Liver (tissue), 9 donors: ENCODE results near the gene SPOP. TPM values are rescaled to one million over a fixed set of nuclear protein-coding genes. Genes with fewer than 3 reads are reported as not detected.
A peak's percentile ranks its signal among the peaks of the same experiment; 100 is the strongest.

Experiments
- DNase-seq: peaks from one replicate; pipeline ENCODE4 v3.0.0-alpha.2; 2017; ENCODE audit warnings: low spot score
- H3K27ac ChIP-seq, 2 donors: one replicate each; pipeline ENCODE4 v1.7.0; 2013; ENCODE audit warnings: inconsistent platforms in 2 of 2, low read length in 2 of 2, control low read depth in 1 of 2, low read depth in 1 of 2, mild to moderate bottlenecking in 1 of 2
- H3K27me3 ChIP-seq, 4 donors: one replicate each; pipeline versions ENCODE4 v1.6.1 to v1.7.0; 2013; ENCODE audit warnings: low read length in 3 of 4, inconsistent platforms in 1 of 4, mild to moderate bottlenecking in 1 of 4, moderate library complexity in 1 of 4; ENCODE audit not compliant: control insufficient read depth in 4 of 4, insufficient read depth in 4 of 4
- H3K36me3 ChIP-seq, 4 donors: one replicate each; pipeline versions ENCODE4 v1.6.1 to v1.7.0; 2013; ENCODE audit warnings: low read length in 3 of 4, mild to moderate bottlenecking in 3 of 4, low read depth in 1 of 4, moderate library complexity in 1 of 4; ENCODE audit not compliant: control insufficient read depth in 4 of 4, insufficient read depth in 3 of 4
- H3K4me1 ChIP-seq, 4 donors: one replicate each; pipeline versions ENCODE4 v1.6.1 to v1.7.0; 2013; ENCODE audit warnings: low read length in 3 of 4, mild to moderate bottlenecking in 3 of 4, moderate library complexity in 1 of 4; ENCODE audit not compliant: control insufficient read depth in 4 of 4, insufficient read depth in 4 of 4
- H3K4me3 ChIP-seq, 3 donors: one replicate each; pipeline versions ENCODE4 v1.6.1 to v1.7.0; 2013; ENCODE audit warnings: low read length in 3 of 3, control low read depth in 1 of 3, low read depth in 1 of 3, mild to moderate bottlenecking in 1 of 3
- H3K9ac ChIP-seq, 2 donors: one replicate each; pipeline ENCODE4 v1.7.0; 2013; ENCODE audit warnings: low read length in 2 of 2, mild to moderate bottlenecking in 2 of 2, moderate library complexity in 2 of 2, control low read depth in 1 of 2, low read depth in 1 of 2
- H3K9me3 ChIP-seq, 4 donors: one replicate each; pipeline versions ENCODE4 v1.6.1 to v1.7.0; 2013; ENCODE audit warnings: low read length in 3 of 4; ENCODE audit not compliant: control insufficient read depth in 4 of 4
- EGR1 ChIP-seq, 2 donors: IDR thresholded peaks; 2 replicates each; pipeline ENCODE4 v1.6.1; 2016 to 2018; ENCODE audit warnings: antibody characterized with exemption in 2 of 2, low read depth in 2 of 2
- FOXA1 ChIP-seq: IDR thresholded peaks from 2 replicates; pipeline ENCODE4 v1.6.1; 2016; ENCODE audit warnings: antibody characterized with exemption
- GABPA ChIP-seq, 2 donors: IDR thresholded peaks in 1 of 2; conservative IDR thresholded peaks in 1 of 2; 2 replicates each; pipeline ENCODE4 v1.6.1; 2016; ENCODE audit warnings: antibody characterized with exemption in 2 of 2, mild to moderate bottlenecking in 1 of 2, moderate library complexity in 1 of 2
- HNF4A ChIP-seq, 2 donors: conservative IDR thresholded peaks; 2 replicates each; pipeline ENCODE4 v1.6.1; 2016; ENCODE audit warnings: antibody characterized with exemption in 2 of 2, mild to moderate bottlenecking in 2 of 2
- HNF4G ChIP-seq: IDR thresholded peaks from 2 replicates; pipeline ENCODE4 v1.6.1; 2016; ENCODE audit warnings: antibody characterized with exemption
- JUND ChIP-seq, 2 donors: IDR thresholded peaks; 2 replicates each; pipeline ENCODE4 v1.6.1; 2016; ENCODE audit warnings: antibody characterized with exemption in 2 of 2
- NR2F2 ChIP-seq: IDR thresholded peaks from 2 replicates; pipeline ENCODE4 v1.6.1; 2016; ENCODE audit warnings: antibody characterized with exemption
- RXRA ChIP-seq, 2 donors: IDR thresholded peaks; 2 replicates each; pipeline ENCODE4 v1.6.1; 2017 to 2018; ENCODE audit warnings: antibody characterized with exemption in 2 of 2, mild to moderate bottlenecking in 1 of 2
- SP1 ChIP-seq: IDR thresholded peaks from 2 replicates; pipeline ENCODE4 v1.6.1; 2018; ENCODE audit warnings: antibody characterized with exemption, mild to moderate bottlenecking
- WGBS: extraction: QIAGEN DNeasy Blood & Tissue Kit; methylation state at CpG from one replicate; pipeline ENCODE4 v1.1.7; 2013; 5-methylcytosine and 5-hydroxymethylcytosine counted together
- polyA plus RNA-seq, 2 donors: library from polyadenylated mRNA; stranded (reverse) in 1 of 2; unstranded in 1 of 2; fragments of 200-250 nt in 1 of 2; fragments of >200 nt in 1 of 2; fragmentation: Nextera tagmentation in 1 of 2; extraction: Ambion mirVana in 1 of 2; gene quantifications; one replicate each; pipeline versions ENCODE4 v1.2.1 to v1.2.3, GENCODE V29; 2013 to 2015
- total RNA-seq, 2 donors: library from RNA; depleted of rRNA; stranded (reverse); fragments of >200 nt; gene quantifications; one replicate each; pipeline ENCODE4 v1.2.3, GENCODE V29; 2014
- TF ChIP-seq, protein P1 (sequence below): fragments of 150-350 bp; IDR thresholded peaks from 2 replicates; pipeline ENCODE4 v1.5.1; 2017; ENCODE audit warnings: improper control_type of control experiment, low read depth, low read length; ENCODE audit not compliant: missing input control
- TF ChIP-seq, protein P2 (sequence below): IDR thresholded peaks from 2 replicates; pipeline ENCODE4 v1.6.1; 2016; ENCODE audit warnings: antibody characterized with exemption
- TF ChIP-seq, protein P3 (sequence below): IDR thresholded peaks from 2 replicates; pipeline ENCODE4 v1.6.1; 2016; ENCODE audit warnings: antibody characterized with exemption
- TF ChIP-seq, protein P4 (sequence below): IDR thresholded peaks from 2 replicates; pipeline ENCODE4 v1.6.1; 2016; ENCODE audit warnings: antibody characterized with exemption
- donor health status: healthy.
- donor health status: healthy.
- donor health status: healthy.
- donor health status: healthy.
- donor health status: healthy.

Gene SPOP
- total and polyA plus RNA-seq, 4 donors = 21.6 to 50.8 (median 42.4) TPM

DNA sequence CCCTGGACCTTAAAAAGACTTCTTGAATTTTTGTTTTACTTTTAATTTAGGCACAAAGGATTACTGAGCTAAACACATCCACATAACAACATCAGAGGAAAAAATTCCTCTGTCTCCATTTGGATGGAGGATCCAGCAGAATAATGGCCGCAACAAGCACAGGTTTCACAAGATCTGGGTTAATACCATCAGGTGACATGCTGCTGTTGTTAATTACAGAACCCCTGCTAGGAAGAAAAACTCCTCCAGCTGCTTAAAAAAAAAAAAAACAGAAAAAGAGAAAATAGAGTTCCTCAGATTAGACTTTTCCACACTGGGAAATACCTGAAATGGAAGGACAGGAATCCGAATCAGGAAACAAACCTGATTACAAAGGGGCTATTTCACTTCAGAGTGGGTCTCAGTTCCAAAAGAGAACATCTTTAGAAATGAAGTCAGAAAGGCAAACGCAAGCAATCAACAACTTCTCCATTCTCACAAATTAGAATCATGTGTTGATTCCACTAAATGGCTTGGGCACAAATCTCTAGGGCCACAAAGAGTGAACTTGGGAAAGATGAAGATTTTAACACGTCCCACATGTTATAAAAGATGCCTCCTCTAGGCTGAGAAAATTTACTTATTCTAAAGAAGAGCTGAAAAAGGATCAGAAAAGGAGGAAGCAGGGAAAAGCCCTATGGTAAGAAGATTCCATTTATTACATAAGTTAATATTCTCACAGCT, 44.0 kb downstream of the SPOP start (continued):
- no peak for TF ChIP-seq NR2F2
- TF ChIP-seq HNF4A (conservative IDR thresholded peaks at IDR 0.05) = no peak
- TF ChIP-seq JUND (IDR thresholded peaks at IDR 0.05) = no peak
- no peak for TF ChIP-seq SP1
- TF ChIP-seq, protein P1, sequence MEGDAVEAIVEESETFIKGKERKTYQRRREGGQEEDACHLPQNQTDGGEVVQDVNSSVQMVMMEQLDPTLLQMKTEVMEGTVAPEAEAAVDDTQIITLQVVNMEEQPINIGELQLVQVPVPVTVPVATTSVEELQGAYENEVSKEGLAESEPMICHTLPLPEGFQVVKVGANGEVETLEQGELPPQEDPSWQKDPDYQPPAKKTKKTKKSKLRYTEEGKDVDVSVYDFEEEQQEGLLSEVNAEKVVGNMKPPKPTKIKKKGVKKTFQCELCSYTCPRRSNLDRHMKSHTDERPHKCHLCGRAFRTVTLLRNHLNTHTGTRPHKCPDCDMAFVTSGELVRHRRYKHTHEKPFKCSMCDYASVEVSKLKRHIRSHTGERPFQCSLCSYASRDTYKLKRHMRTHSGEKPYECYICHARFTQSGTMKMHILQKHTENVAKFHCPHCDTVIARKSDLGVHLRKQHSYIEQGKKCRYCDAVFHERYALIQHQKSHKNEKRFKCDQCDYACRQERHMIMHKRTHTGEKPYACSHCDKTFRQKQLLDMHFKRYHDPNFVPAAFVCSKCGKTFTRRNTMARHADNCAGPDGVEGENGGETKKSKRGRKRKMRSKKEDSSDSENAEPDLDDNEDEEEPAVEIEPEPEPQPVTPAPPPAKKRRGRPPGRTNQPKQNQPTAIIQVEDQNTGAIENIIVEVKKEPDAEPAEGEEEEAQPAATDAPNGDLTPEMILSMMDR = no peak
- no peak for TF ChIP-seq HNF4G
- TF ChIP-seq, protein P2, sequence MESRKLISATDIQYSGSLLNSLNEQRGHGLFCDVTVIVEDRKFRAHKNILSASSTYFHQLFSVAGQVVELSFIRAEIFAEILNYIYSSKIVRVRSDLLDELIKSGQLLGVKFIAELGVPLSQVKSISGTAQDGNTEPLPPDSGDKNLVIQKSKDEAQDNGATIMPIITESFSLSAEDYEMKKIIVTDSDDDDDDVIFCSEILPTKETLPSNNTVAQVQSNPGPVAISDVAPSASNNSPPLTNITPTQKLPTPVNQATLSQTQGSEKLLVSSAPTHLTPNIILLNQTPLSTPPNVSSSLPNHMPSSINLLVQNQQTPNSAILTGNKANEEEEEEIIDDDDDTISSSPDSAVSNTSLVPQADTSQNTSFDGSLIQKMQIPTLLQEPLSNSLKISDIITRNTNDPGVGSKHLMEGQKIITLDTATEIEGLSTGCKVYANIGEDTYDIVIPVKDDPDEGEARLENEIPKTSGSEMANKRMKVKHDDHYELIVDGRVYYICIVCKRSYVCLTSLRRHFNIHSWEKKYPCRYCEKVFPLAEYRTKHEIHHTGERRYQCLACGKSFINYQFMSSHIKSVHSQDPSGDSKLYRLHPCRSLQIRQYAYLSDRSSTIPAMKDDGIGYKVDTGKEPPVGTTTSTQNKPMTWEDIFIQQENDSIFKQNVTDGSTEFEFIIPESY = no peak
- TF ChIP-seq, protein P3, sequence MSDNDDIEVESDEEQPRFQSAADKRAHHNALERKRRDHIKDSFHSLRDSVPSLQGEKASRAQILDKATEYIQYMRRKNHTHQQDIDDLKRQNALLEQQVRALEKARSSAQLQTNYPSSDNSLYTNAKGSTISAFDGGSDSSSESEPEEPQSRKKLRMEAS = no peak

DNA sequence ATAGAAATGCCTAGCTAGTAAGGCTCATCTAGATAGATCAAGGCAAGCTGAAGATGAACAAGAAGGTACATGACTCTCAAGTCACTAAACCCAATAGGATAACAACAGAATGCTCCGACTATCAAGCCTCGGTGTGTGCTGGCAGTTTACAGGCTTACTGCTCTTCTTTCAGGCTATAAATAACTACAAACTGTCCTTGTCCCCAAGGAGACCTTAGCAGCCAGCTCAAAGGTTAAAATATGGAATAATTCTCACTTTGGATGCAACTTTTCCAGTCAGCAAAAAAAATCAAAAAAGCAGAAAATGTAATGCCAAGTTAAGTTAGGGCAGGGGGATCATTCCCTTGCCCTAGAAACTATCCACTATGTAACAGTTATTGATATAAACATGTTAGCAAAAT, 44.6 kb downstream of the SPOP start:
- Histone ChIP-seq H3K4me1 (peaks cover 10 to 67% (median 52%) of the 10 kb centered on the region in 4 donors), H3K27ac (peak overlapping the region in 1 of 2 donors; percentile 7), H3K27me3 (no peaks in the 10 kb centered on the region), H3K4me3 (no peak overlapping the region), H3K9me3 (no peaks in the 10 kb centered on the region), H3K36me3 (no peaks in the 10 kb centered on the region), H3K9ac (peak overlapping the region in 1 of 2 donors; percentile 21)
- 24% methylated on average over 2 of the region's 2 CpGs for WGBS
- DNase-seq = no peak
- TF ChIP-seq, protein P2 = no peak
- TF ChIP-seq RXRA (IDR thresholded peaks at IDR 0.05) = peak; percentile 9 to 19
- no peak for TF ChIP-seq EGR1 (IDR thresholded peaks at IDR 0.05; ENCODE audit: low read depth in 2 of 2)
- TF ChIP-seq, protein P3 = no peak
- no peak for TF ChIP-seq FOXA1
- TF ChIP-seq HNF4A (conservative IDR thresholded peaks at IDR 0.05) = peak in 1 of 2 donors; percentile 52

DNA sequence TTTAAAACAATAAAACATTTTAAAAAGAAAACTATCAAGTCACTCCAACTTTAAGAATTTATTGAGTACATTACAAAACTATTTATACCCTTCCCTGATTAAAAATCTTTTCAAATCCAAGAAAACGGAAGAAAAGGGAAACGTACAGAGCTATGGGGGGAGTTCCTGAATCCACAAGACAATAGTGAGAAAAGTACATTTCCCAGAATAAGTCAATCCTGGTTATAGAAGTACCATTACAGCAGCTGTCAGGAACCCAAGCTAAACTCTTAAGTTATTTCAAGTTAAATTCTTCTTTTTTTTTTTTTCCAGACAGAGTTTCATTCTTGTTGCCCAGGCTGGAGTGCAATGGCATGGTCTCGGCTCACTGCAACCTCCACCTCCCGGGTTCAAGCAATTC, 45.7 kb downstream of the SPOP start:
- Histone ChIP-seq H3K4me1 (peaks cover 10 to 60% (median 47%) of the 10 kb centered on the region in 4 donors), H3K36me3 (no peaks in the 10 kb centered on the region), H3K9me3 (no peaks in the 10 kb centered on the region), H3K27ac (no peak overlapping the region), H3K9ac (no peak overlapping the region), H3K27me3 (no peaks in the 10 kb centered on the region), H3K4me3 (no peak overlapping the region)
- WGBS = 71% methylated on average over 4 of the region's 4 CpGs
- no peak for DNase-seq
- TF ChIP-seq, protein P4, sequence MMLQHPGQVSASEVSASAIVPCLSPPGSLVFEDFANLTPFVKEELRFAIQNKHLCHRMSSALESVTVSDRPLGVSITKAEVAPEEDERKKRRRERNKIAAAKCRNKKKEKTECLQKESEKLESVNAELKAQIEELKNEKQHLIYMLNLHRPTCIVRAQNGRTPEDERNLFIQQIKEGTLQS = no peak
- TF ChIP-seq, protein P1 = no peak
- TF ChIP-seq, protein P2 = no peak
- TF ChIP-seq HNF4A (conservative IDR thresholded peaks at IDR 0.05) = no peak
- TF ChIP-seq JUND (IDR thresholded peaks at IDR 0.05) = no peak
- no peak for TF ChIP-seq GABPA (IDR thresholded peaks at IDR 0.05 in 1 of 2, conservative IDR thresholded peaks at IDR 0.05 in 1 of 2)
